GM23338 (cell line): Measurements from ENCODE around the gene GPR141.

Source experiments
- CTCF ChIP-seq, 2 experiments: fragments of 200-600 bp in 1 of 2; sonication (generic) in 1 of 2; conservative IDR thresholded peaks; 2 replicates each; pipeline versions ENCODE4 v1.5.1 to v1.6.1; 2016 to 2017; ENCODE audit warnings: antibody characterized with exemption in 2 of 2, low read depth in 2 of 2, mild to moderate bottlenecking in 2 of 2, moderate library complexity in 1 of 2
- EZH2 ChIP-seq: fragments of 200-600 bp; sonication (generic); IDR thresholded peaks from one replicate; pipeline ENCODE4 v1.8.0; 2017; ENCODE audit warnings: antibody characterized with exemption, mild to moderate bottlenecking, low read depth; ENCODE audit not compliant: unreplicated experiment
- NANOG ChIP-seq: IDR thresholded peaks from 2 replicates; pipeline ENCODE4 v1.6.1; 2016; ENCODE audit warnings: antibody characterized with exemption, borderline replicate concordance
- POLR2AphosphoS5 ChIP-seq: IDR thresholded peaks from 2 replicates; pipeline ENCODE4 v1.6.1; 2016; ENCODE audit warnings: antibody characterized with exemption, low read depth
- REST ChIP-seq: IDR thresholded peaks from one replicate; pipeline ENCODE4 v1.6.1; 2018; ENCODE audit warnings: antibody characterized with exemption; ENCODE audit not compliant: unreplicated experiment

GRCh38 chr7:37663693-37664092 is 19.9 kb upstream of the GPR141 start:
- no peak for TF ChIP-seq CTCF (conservative IDR thresholded peaks at IDR 0.05; ENCODE audit: low read depth in 2 of 2)
- no peak for TF ChIP-seq REST
- TF ChIP-seq POLR2AphosphoS5 = no peak
- TF ChIP-seq EZH2 = no peak
- TF ChIP-seq NANOG = no peak
